Loucy (cell line): Measurements from ENCODE around the gene MICAL3.

ENCODE experiments used
- H2AFZ ChIP-seq: fragments of 200-600 bp; sonication (generic); 2 replicates; pipeline ENCODE4 v1.6.0; 2016; ENCODE audit warnings: antibody characterized with exemption, mild to moderate bottlenecking, low read length, moderate library complexity
- H3F3A ChIP-seq: fragments of 200-600 bp; 2 replicates; pipeline ENCODE4 v1.6.0; 2016; ENCODE audit warnings: antibody characterized with exemption, low read depth, mild to moderate bottlenecking
- H3K27me3 ChIP-seq: fragments of 200-600 bp; sonication (generic); 2 replicates; pipeline ENCODE4 v1.6.1; 2014; ENCODE audit warnings: low read length, mild to moderate bottlenecking; ENCODE audit not compliant: insufficient read depth, poor library complexity, severe bottlenecking
- H3K36me3 ChIP-seq: fragments of 200-600 bp; sonication (generic); 2 replicates; pipeline ENCODE4 v1.6.1; 2016; ENCODE audit warnings: low read length; ENCODE audit not compliant: insufficient read depth
- H3K4me1 ChIP-seq: fragments of 200-600 bp; sonication (generic); 2 replicates; pipeline ENCODE4 v1.5.1; 2014; ENCODE audit warnings: low read length, mild to moderate bottlenecking; ENCODE audit not compliant: insufficient read depth, poor library complexity, severe bottlenecking
- H3K4me2 ChIP-seq: fragments of 200-600 bp; sonication (generic); 2 replicates; pipeline ENCODE4 v1.6.0; 2014; ENCODE audit warnings: antibody characterized with exemption, low read length, low read depth, mild to moderate bottlenecking; ENCODE audit not compliant: poor library complexity, severe bottlenecking
- H3K4me3 ChIP-seq: fragments of 200-600 bp; sonication (generic); 2 replicates; pipeline ENCODE4 v1.5.1; 2014; ENCODE audit warnings: low read length, mild to moderate bottlenecking, mixed read lengths; ENCODE audit not compliant: poor library complexity, severe bottlenecking
- H3K79me2 ChIP-seq: fragments of 200-600 bp; sonication (generic); 2 replicates; pipeline ENCODE4 v1.6.1; 2014; ENCODE audit warnings: low read length; ENCODE audit not compliant: insufficient read depth
- H3K9ac ChIP-seq: fragments of 200-600 bp; sonication (generic); 2 replicates; pipeline ENCODE4 v1.6.0; 2014; ENCODE audit warnings: mild to moderate bottlenecking, low read depth, low read length, moderate library complexity; ENCODE audit not compliant: poor library complexity, severe bottlenecking
- H3K9me2 ChIP-seq: fragments of 200-600 bp; sonication (generic); replicated peaks from 2 replicates; pipeline ENCODE4 v1.6.1; 2016; ENCODE audit warnings: low read depth, low read length, mixed read lengths
- H3K9me3 ChIP-seq: fragments of 200-600 bp; sonication (generic); 2 replicates; pipeline ENCODE4 v1.6.1; 2014; ENCODE audit warnings: mild to moderate bottlenecking, antibody characterized with exemption, low read length, low read depth; ENCODE audit not compliant: insufficient read depth
- H4K20me1 ChIP-seq: fragments of 200-600 bp; sonication (generic); 2 replicates; pipeline ENCODE4 v1.6.0; 2014; ENCODE audit warnings: antibody characterized with exemption, low read length, mild to moderate bottlenecking; ENCODE audit not compliant: insufficient read depth, poor library complexity, severe bottlenecking
- CTCF ChIP-seq: fragments of 200-600 bp; sonication (generic); conservative IDR thresholded peaks from 2 replicates; pipeline ENCODE4 v1.5.1; 2014; ENCODE audit warnings: mild to moderate bottlenecking, antibody characterized with exemption, low read length
- EZH2phosphoT487 ChIP-seq: fragments of 200-600 bp; IDR thresholded peaks from 2 replicates; pipeline ENCODE4 v1.6.1; 2018; ENCODE audit warnings: antibody characterized with exemption, mild to moderate bottlenecking, moderate library complexity, borderline replicate concordance

The MICAL3 gene

GRCh38 chr22:17739196-17739975 is 285.0 kb downstream of the MICAL3 start:
- no peak for TF ChIP-seq CTCF
- no peak overlapping the region for H3K4me3 ChIP-seq

GRCh38 chr22:17738386-17739128 is 285.8 kb downstream of the MICAL3 start:
- Histone ChIP-seq H3K79me2 (peaks cover 8% of the 10 kb centered on the region; the same call in 1 of the 2 replicates), H3K9ac (no peak overlapping the region), H2AFZ (no peak overlapping the region), H3K4me1 (peaks cover 14% of the 10 kb centered on the region), H3K9me3 (no peaks in the 10 kb centered on the region), H3K4me2 (no peak overlapping the region), H3F3A (peaks cover 6% of the 10 kb centered on the region; the same call in 1 of the 2 replicates), H3K27me3 (no peaks in the 10 kb centered on the region), H4K20me1 (peaks cover 5% of the 10 kb centered on the region), H3K4me3 (no peak overlapping the region), H3K36me3 (peaks cover 72% of the 10 kb centered on the region; the same call in 1 of the 2 replicates), H3K9me2 (no peaks in the 10 kb centered on the region)
- TF ChIP-seq CTCF, result no peak
- no peak for TF ChIP-seq EZH2phosphoT487

More at GRCh38 chr22:17739196-17739975, 285.0 kb downstream of the MICAL3 start:
- H3K36me3 ChIP-seq, result peaks cover 77% of the 10 kb centered on the region; the same call in 1 of the 2 replicates
- peaks cover 8% of the 10 kb centered on the region; the same call in 1 of the 2 replicates for H3K79me2 ChIP-seq
- H3K4me1 ChIP-seq, result peaks cover 8% of the 10 kb centered on the region
- no peak overlapping the region for H2AFZ ChIP-seq
- H3K27me3 ChIP-seq, result no peaks in the 10 kb centered on the region
- H3K4me2 ChIP-seq, result no peak overlapping the region
- no peaks in the 10 kb centered on the region for H3K9me2 ChIP-seq
- H4K20me1 ChIP-seq, result peaks cover 6% of the 10 kb centered on the region
- no peaks in the 10 kb centered on the region for H3K9me3 ChIP-seq
- H3K9ac ChIP-seq, result no peak overlapping the region
- no peaks in the 10 kb centered on the region for H3F3A ChIP-seq
